Suprapubic skin (tissue), 4 donors: ENCODE measurements around the gene SPAG9. TPM values are rescaled to one million over a fixed set of nuclear protein-coding genes. Genes with fewer than 3 reads are reported as not detected.

Source experiments
- DNase-seq, 2 donors: peaks; one replicate each; pipeline ENCODE4 v3.0.0-alpha.2; 2019; ENCODE audit warnings: low spot score in 2 of 2
- H3K27ac ChIP-seq: fragments of 200-600 bp; sonication (generic); one replicate; pipeline ENCODE4 v1.5.1; 2019
- H3K27me3 ChIP-seq: fragments of 200-600 bp; sonication (generic); one replicate; pipeline ENCODE4 v1.5.1; 2019
- H3K36me3 ChIP-seq: fragments of 200-600 bp; sonication (generic); one replicate; pipeline ENCODE4 v1.5.1; 2019
- H3K4me1 ChIP-seq: fragments of 200-600 bp; sonication (generic); one replicate; pipeline ENCODE4 v1.5.1; 2019
- H3K4me3 ChIP-seq: fragments of 200-600 bp; sonication (generic); one replicate; pipeline ENCODE4 v1.5.1; 2019; ENCODE audit warnings: mild to moderate bottlenecking
- H3K9me3 ChIP-seq: fragments of 200-600 bp; sonication (generic); one replicate; pipeline ENCODE4 v1.5.1; 2019
- EP300 ChIP-seq: sonication (generic); formaldehyde crosslinking; IDR thresholded peaks from one replicate; pipeline ENCODE4 v1.6.1; 2017; ENCODE audit warnings: antibody characterized with exemption
- POLR2A ChIP-seq, 2 donors: fragments of 450-650 bp; IDR thresholded peaks; one replicate each; pipeline ENCODE4 v1.6.1; 2017; ENCODE audit warnings: antibody characterized with exemption in 2 of 2, mild to moderate bottlenecking in 2 of 2, moderate library complexity in 2 of 2
- POLR2AphosphoS5 ChIP-seq, 3 donors: sonication (generic); formaldehyde crosslinking; IDR thresholded peaks; one replicate each; pipeline ENCODE4 v1.6.1; 2017; ENCODE audit warnings: antibody characterized with exemption in 3 of 3
- WGBS: methylation state at CpG from one replicate; pipeline ENCODE4 v1.1.5; 2018; 5-methylcytosine and 5-hydroxymethylcytosine counted together
- total RNA-seq, 4 donors: library from RNA; depleted of rRNA; stranded (reverse); fragments of >200 nt; gene quantifications; one replicate each; pipeline ENCODE4 v1.1.0, GENCODE V29; 2016
- TF ChIP-seq, protein P1 (sequence below), 2 donors: fragments of 200-600 bp in 1 of 2; fragments of 450-650 bp in 1 of 2; sonication (generic) in 1 of 2; IDR thresholded peaks; one replicate each; pipeline ENCODE4 v1.5.1; 2016 to 2019; ENCODE audit warnings: antibody characterized with exemption in 2 of 2, mild to moderate bottlenecking in 1 of 2, moderate library complexity in 1 of 2

SPAG9 gene
- total RNA-seq, 4 donors from 2014 or later: 68.8 to 176 (median 80.6) TPM

DNA sequence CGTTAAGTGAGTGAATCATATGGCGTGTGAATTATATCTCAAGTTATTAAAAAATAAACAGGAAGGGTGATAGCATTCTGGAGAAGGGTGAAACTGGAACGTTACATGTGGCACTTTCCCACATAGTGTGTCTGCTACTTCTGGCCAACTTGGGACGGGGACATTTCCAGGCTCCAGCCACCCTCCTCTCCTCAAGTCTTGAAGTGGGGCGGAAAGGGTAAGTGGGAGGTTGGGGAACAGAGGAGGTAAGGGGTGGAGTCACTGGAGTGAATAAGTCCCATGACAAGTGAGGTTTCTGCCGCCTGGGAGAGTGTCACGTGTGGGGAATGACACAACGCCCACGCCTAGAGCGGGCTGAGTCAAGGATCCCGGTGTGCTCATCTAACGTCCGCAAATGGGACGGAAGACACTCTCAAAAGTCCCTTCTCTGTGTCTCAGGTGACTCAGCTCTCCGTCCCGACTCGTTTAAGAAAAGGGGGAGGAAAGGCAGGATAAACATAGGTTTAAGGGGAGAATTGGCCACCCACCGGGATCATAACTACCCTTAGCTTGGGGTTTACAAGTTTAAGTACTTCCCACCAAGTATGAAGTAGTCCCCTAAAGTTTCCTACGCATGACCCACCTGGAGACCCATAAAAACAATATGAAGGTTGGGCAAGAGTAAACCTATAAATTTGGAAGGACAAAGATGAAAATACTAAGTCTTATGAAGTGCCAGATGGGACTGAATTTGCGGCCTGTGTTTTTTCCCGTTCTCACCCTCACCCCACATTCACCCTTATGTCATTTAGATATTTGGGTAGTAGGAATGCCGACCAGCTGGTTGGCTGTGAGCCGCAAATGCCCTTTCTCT is 1.2 kb upstream of the SPAG9 start:
- peaks cover 43% of the 10 kb centered on the region for H3K4me1 ChIP-seq
- no peaks in the 10 kb centered on the region for H3K36me3 ChIP-seq
- peak; percentile 97 to 98 for DNase-seq
- no peaks in the 10 kb centered on the region for H3K27me3 ChIP-seq
- H3K4me3 ChIP-seq: peak overlapping the region; percentile 75
- TF ChIP-seq POLR2AphosphoS5 (IDR thresholded peaks at IDR 0.05): peak; percentile 89 to 97 (median 93)
- peak; percentile 87 to 95 for TF ChIP-seq POLR2A (IDR thresholded peaks at IDR 0.05)
- TF ChIP-seq EP300: no peak
- no peaks in the 10 kb centered on the region for H3K9me3 ChIP-seq
- WGBS: 12% methylated on average over 23 of the region's 23 CpGs
- peak overlapping the region; percentile 100 for H3K27ac ChIP-seq

DNA sequence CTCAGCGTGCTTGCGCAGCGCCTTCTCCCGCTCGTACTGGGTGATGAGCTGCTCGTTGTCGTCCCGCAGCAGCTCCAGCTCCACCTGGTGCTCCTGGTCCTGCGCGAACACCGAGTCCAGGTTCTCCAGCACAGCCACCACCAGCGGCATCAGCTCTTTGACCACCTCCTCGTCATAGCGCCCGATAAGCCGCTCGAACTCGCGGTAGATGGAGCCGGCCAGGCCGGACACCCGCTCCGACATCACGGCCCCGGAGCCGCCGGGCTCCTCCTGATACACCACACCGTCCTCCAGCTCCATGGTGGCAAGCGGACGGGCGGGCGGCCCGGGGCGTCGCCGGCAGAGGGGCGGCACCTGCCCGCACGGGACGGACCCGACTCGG is 320 bp downstream of the SPAG9 start:
- peak overlapping the region; percentile 75 for H3K4me3 ChIP-seq
- peak in 1 of 2 donors; percentile 83 for DNase-seq
- TF ChIP-seq EP300 (no peak), POLR2A (IDR thresholded peaks at IDR 0.05) (no peak), POLR2AphosphoS5 (IDR thresholded peaks at IDR 0.05) (peak in 1 of 3 donors; percentile 56)
- TF ChIP-seq, protein P1, sequence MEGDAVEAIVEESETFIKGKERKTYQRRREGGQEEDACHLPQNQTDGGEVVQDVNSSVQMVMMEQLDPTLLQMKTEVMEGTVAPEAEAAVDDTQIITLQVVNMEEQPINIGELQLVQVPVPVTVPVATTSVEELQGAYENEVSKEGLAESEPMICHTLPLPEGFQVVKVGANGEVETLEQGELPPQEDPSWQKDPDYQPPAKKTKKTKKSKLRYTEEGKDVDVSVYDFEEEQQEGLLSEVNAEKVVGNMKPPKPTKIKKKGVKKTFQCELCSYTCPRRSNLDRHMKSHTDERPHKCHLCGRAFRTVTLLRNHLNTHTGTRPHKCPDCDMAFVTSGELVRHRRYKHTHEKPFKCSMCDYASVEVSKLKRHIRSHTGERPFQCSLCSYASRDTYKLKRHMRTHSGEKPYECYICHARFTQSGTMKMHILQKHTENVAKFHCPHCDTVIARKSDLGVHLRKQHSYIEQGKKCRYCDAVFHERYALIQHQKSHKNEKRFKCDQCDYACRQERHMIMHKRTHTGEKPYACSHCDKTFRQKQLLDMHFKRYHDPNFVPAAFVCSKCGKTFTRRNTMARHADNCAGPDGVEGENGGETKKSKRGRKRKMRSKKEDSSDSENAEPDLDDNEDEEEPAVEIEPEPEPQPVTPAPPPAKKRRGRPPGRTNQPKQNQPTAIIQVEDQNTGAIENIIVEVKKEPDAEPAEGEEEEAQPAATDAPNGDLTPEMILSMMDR (IDR thresholded peaks at IDR 0.05): no peak
- peaks cover 48% of the 10 kb centered on the region for H3K4me1 ChIP-seq
- no peaks in the 10 kb centered on the region for H3K36me3 ChIP-seq
- no peaks in the 10 kb centered on the region for H3K9me3 ChIP-seq
- no peaks in the 10 kb centered on the region for H3K27me3 ChIP-seq
- peak overlapping the region; percentile 100 for H3K27ac ChIP-seq
- WGBS: 0% methylated on average over 1 of the region's 42 CpGs

DNA sequence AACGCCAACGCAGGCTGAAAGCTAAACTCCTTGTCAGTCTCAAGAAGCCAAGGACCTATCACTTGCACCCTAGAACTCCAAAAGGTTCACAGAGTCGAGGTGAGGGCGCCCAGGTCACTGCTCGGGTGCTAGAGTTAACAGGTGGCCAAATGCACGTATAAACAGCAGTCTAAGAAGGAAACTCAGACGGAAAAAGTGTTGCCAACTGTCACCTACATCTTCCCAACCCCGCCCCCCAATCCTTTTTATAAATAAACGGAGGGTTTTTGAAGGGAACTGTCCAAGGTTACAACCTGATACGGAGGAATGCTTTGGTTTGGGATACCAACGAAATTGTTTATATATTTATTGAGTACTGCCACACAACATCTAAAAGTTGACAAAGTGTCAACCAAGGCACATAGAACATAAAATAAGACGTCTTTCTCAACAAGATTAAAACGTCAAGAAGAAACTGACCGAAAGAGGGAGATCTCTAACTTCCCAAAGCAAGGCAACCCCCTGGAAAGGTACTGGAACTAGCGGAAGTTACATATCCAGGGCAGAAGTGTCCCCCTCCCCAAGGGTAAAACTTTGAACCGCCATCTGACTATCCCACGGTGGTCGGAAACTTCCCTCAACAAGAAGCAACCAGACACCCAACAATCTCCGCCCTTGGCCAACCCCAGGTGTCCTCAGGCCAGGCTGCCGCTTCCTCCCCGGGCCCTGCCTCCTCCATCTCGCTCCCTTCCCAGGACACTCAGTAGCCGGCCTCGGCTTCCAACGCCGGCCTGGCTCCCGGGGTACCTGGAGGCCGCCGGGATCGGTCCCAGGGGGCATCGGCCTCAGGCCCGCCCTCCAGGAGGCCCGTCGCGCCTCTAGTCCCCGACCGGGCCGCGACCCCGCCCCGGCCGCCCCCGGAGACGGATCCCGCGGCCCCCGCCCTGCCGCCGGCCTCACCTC is 982 bp downstream of the SPAG9 start:
- 4% methylated on average over 18 of the region's 49 CpGs for WGBS
- H3K27ac ChIP-seq: peak overlapping the region; percentile 100
- H3K4me3 ChIP-seq: peak overlapping the region; percentile 75
- H3K36me3 ChIP-seq: no peaks in the 10 kb centered on the region
- DNase-seq: peak; percentile 77 to 82
- peak in 1 of 2 donors; percentile 23 for TF ChIP-seq POLR2A (IDR thresholded peaks at IDR 0.05)
- TF ChIP-seq, protein P1 (IDR thresholded peaks at IDR 0.05): no peak
- no peaks in the 10 kb centered on the region for H3K27me3 ChIP-seq
- peaks cover 48% of the 10 kb centered on the region for H3K4me1 ChIP-seq
- no peaks in the 10 kb centered on the region for H3K9me3 ChIP-seq

DNA sequence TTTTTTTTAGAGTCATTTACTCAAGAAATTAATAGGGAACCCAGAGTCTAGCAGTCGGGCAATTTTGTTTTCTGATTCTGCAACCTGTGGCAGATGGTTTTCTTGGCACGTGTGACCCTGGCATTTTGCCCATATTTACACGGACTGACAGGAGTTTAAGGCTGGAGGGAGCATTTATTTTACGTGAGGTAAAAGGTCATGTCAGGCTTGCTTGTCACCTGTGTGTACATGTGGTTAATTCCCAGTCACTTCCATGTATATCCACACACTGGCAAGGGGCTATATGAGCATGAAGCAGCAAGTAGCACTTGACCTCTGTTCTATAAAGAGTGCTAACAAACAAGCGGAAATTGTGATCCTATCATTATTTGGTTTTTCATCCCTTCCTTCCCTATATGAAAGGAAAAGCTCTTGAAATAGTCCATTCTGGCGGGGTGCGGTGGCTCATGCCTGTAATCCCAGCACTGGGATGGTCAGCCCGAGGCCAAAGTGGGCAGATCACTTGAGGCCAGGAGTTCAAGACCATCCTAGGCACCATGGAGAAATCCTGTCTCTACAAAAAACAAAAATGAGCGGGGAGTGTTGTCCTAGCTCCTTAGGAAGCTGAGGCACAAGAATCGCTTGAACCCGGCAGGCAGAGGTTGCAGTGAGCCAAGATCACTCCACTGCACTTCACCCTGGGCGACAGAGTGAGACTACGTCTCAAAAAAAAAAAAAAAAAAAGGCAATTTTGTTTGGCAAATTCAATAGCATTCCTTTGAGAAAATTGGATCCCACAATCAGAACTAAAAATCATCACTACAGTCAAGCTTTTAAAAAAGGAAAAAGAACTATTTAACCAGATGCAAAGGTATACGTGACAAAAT is 2.1 kb downstream of the SPAG9 start:
- Histone ChIP-seq H3K9me3 (no peaks in the 10 kb centered on the region), H3K36me3 (no peaks in the 10 kb centered on the region), H3K27me3 (no peaks in the 10 kb centered on the region), H3K4me3 (peak overlapping the region; percentile 75), H3K27ac (peak overlapping the region; percentile 100), H3K4me1 (peaks cover 48% of the 10 kb centered on the region)
- 35% methylated on average over 14 of the region's 14 CpGs for WGBS
- TF ChIP-seq, protein P1 (IDR thresholded peaks at IDR 0.05): no peak
- no peak for TF ChIP-seq POLR2AphosphoS5 (IDR thresholded peaks at IDR 0.05)
- TF ChIP-seq POLR2A (IDR thresholded peaks at IDR 0.05): no peak
- no peak for TF ChIP-seq EP300
- DNase-seq: no peak

DNA sequence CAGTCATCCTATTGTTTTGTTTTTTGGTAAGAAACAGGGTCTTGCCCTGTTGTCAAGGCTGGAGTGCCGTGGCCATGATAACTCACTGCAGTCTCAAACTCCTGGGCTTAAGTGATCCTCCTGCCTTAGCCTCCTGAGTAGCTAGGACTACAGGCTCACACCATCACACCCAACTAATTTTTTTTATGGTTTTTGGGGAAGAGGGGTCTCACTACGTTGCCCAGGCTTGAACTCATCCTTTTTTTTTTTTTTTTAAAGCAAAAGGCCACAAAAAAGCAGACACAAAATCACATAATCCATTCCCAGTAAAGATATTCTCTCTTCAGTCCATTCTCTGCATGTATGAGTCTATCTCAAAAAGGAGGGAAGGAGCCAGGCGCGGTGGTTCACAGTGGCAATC is 5.5 kb downstream of the SPAG9 start:
- H3K4me3 ChIP-seq: no peak overlapping the region
- H3K4me1 ChIP-seq: peaks cover 39% of the 10 kb centered on the region
- DNase-seq: no peak
- H3K36me3 ChIP-seq: no peaks in the 10 kb centered on the region
- WGBS: 96% methylated on average over 4 of the region's 4 CpGs
- no peaks in the 10 kb centered on the region for H3K27me3 ChIP-seq
- H3K9me3 ChIP-seq: no peaks in the 10 kb centered on the region
- H3K27ac ChIP-seq: no peak overlapping the region
- no peak for TF ChIP-seq EP300
- no peak for TF ChIP-seq POLR2A (IDR thresholded peaks at IDR 0.05)
- TF ChIP-seq, protein P1 (IDR thresholded peaks at IDR 0.05): no peak
- no peak for TF ChIP-seq POLR2AphosphoS5 (IDR thresholded peaks at IDR 0.05)
